HG02642 (cell line): Measurements from ENCODE around the gene METAP1D.
"Not testable (repeated sequence)": the region's sequence is repeated elsewhere in the genome, so short reads cannot be mapped to it uniquely, and the experiment has no call there.

Experiments used
- ATAC-seq: cut with Tn5 transposase; IDR thresholded peaks from one replicate; pipeline ENCODE4 v1.9.1; 2021; ENCODE audit warnings: mild to moderate bottlenecking; ENCODE audit not compliant: unreplicated experiment, poor library complexity

METAP1D gene

DNA sequence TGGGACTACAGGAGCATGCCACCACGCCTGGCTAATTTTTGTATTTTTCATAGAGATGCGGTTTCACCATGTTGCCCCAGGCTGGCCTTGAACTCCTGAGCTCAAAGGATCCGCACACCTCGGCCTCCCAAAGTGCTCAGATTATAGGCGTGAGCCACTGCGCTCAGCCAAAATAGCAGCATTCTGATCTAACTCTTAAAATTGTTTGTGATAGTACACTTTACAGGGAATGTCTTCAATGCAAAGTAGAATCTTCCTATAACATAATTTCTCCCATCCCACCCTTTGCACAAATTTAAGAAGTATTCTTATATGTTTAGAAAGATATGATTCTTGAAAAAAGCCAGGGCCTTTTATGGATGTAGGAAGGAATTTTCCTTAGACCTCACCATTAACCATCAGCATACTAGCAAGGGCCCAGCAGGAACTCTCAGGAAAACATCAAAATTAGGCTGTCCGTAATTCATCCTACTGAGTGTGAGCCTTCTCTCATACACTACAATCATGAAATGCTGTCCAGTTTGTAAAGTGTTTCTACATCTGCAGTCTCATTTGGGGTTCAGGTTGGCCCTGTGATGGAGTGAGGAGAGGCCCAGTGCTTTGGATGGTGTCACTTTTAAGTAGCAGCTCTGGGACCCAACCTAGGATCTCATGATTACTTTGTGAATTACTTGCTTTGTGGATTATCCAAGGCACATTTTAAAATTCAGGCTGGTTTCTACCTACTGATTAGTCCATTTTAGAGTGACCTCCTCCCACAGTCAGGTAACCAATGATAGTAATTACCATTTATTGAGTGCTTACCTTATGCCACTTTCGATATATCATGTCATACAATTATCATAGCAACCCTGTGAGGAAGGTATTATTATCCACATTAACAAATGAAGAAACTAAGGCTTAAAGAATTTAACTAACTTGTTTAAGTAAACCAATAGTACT lies 48.1 kb downstream of the METAP1D start:
- no peak for ATAC-seq

GRCh38 chr2:172048508-172049503 lies 49.1 kb downstream of the METAP1D start:
- no peak for ATAC-seq

DNA sequence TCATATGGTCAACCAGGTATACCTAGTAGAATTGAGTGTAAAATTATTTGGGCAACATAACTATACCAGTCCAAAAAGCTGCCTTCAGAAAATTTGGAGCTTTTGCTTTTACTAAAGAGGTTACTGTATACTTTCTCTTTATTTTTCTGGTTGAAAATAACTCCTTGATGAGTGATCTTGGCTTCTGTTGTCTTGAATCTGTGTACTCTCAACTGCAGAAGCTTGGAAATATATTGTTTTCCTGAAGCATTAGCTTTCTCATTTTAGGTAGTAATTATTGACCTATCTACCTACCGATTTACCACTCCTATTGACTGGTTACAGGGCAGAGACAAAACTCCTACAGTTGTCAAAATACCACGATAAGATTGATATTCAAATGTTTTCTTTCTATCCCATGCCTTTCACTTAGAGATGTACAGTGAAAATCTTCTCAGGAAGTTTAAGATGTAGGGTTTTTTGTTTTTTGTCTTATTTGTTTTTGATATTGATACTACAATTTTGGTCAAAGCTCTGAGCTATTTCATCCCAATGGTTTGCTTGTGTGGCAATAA lies 49.9 kb downstream of the METAP1D start:
- no peak for ATAC-seq

- ATAC-seq = no peak
These were observed 50.8 kb downstream of the METAP1D start for GRCh38 chr2:172050479-172051125.

DNA sequence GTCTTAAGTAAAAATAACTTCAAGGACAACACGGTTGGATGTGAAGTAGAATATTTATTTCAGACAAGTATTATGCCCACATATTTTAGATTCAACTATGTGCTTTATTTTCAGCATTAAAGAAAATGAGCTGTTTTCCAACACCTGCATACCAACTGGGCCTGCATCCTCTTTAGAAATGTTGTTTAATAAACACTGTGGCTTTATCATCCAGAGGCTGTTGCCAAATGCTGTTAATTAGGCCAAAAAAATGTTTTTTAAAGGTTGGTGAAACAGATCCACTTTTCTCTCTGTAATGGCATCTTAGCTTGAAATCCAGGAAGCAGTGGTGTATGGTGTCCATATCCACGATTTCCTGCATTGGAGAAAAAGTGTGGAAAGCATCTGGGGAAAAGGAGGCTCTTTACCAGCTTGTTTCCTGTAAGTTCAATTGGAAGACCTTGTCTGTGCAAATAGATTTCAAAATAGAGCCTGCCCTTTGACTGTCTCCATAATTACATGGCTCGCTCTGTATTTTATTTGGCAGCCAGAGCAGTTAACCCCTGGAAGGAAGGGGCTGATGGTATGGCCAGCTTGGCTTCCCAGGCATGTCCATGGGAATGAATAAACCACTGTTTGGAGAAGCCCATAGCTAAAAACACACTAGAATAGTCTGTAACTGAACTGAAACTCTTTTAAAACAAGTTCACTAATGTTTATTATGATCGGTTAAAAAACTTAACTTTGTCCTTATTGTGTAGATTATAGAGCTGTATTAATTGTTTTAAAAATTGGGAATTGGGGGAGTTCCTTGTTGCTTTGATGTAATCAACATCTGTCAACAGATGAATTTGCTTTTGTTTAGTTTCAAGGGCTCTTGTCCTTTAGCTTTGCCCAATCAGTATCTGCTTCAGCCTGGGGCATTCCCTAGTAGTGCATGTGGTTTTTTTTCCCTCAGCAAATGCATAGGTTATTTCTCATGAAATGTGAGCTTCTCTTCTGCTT lies 52.5 kb downstream of the METAP1D start:
- no peak for ATAC-seq

GRCh38 chr2:172053486-172053885 lies 53.7 kb downstream of the METAP1D start:
- ATAC-seq = no peak

GRCh38 chr2:172056293-172056692 lies 56.5 kb downstream of the METAP1D start:
- no peak for ATAC-seq

GRCh38 chr2:172058660-172059059 lies 58.9 kb downstream of the METAP1D start:
- no peak for ATAC-seq

DNA sequence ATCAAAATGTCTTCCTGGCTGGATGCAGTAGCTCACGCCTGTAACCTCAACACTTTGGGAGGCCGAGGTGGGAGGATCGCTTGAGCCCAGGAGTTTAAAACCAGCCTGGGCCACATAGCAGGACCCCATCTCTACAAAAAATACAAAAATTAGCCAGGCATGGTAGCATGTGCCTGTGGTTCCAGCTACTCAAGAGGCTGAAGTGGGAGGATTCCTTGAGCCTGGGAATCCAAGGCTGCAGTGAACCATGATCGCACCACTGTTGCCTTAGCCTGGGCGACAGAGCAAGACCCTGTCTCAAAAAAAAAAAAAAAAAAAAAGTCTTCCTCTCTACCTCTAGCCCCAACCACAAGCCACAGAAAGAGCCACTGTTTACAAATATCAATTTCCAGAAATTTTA lies 60.4 kb downstream of the METAP1D start:
- not testable (repeated sequence) for ATAC-seq

GRCh38 chr2:172062402-172063004 lies 62.8 kb downstream of the METAP1D start:
- ATAC-seq = no peak

DNA sequence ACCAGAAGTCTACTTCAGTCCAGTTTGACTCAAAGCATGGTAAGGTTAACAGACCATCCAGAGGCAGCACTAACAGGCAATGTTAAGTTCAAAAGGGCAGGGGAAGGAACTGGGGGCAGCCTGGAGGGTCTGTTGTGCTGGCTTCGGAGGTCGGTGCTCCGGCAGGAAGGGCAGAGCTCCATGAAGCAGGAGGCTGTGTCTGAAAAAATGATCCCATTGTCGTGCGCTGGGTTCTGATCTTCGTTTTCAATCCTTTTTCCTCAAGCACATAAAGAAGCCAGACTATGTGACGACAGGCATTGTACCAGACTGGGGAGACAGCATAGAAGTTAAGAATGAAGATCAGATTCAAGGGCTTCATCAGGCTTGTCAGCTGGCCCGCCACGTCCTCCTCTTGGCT lies 63.7 kb downstream of the METAP1D start:
- no peak for ATAC-seq

DNA sequence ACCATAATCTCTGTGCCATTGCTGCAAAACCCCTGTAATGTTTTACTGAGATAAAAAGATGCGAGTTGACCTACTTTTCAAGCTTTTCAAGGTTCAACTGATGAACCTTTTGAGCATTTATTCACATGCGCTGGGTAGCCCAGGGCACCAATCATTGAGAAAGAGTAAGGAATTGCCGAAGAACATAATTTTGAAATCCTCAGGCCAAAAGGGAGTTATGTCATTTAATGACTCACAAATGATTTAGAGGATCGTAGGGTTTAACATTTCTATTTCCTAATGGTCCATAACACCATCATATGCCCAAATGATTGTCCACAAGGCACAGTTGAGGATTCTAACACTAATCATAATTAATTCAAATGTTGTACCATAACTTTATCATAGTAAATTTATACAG lies 65.4 kb downstream of the METAP1D start:
- no peak for ATAC-seq

DNA sequence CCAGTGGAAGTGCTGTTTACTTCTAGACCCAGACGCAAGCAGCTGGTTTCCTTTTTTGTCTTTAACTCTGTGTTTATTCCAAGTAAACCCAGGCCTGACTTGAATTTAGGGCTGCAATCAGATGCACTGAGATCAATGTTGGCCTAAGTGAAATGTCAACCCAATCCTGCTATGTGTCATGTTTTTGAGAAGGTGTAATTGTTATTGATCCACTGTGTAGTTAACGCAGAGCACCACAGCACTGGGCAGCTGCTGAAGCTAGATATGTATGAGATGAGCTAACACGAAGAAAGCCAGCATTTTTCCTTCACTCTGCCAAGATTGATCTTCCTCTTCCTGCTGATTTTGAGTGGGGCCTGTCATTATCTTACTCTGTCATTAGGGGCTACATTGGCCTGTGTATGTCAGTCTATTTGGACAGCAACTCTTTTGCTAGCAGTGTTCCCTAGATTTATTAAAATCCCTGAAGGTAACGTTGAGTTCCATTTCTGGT lies 66.7 kb downstream of the METAP1D start:
- ATAC-seq = no peak

DNA sequence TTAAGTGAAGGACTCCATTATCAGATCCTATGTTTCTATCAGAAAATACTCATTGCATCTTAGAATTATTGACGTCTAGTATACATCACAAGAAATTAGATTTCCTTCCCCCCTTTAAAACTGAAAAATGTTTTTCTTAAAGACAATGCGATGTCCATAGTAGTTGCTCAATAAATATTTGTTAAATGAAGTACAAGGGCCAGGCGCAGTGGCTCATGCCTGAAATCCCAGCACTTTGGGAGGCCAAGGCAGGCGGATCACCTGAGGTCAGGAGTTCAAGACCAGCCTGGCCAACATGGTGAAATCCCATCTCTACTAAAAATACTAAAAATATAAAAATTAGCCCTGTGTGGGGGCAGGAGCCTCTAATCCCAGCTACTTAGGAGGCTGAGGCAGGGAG lies 68.2 kb downstream of the METAP1D start:
- not testable (repeated sequence) for ATAC-seq

GRCh38 chr2:172070936-172071335 lies 71.2 kb downstream of the METAP1D start:
- ATAC-seq = no peak

DNA sequence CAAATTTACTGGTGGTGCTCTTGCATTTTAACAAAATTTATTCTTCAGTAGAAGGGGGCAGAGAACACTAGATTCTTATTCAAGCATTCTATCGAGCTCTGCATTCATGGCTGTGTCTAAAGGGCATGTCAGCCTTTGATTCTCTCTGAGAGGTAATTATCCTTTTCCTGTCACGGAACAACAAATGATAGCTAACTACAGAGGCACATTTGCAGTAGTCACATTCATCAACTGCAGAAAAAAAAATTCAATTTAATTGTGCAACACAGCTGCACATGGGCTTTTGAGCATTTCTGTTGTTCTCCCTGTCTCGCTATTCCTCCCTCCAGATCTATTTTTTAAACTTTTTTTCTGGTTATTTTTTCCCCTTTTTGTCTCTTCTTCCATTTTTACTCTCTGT lies 72.5 kb downstream of the METAP1D start:
- no peak for ATAC-seq

DNA sequence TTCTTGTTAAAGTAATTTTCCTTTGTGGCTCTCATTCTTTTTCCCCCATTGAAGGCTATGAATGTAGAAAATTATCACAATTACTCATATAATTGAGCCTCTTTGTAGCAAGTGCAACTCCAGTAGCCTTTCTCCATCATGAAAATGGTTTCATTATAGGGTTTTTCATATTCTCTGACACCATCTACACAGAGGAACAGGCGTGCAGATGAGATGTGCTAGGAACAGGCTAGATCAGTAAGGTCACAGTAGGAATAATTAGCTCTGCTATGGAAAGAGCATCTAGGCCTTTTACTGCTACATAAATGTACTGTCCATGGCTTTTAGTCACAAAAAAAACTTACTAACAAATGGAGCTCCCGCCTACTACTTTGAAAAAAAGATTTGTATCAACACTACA lies 73.0 kb downstream of the METAP1D start:
- no peak for ATAC-seq

DNA sequence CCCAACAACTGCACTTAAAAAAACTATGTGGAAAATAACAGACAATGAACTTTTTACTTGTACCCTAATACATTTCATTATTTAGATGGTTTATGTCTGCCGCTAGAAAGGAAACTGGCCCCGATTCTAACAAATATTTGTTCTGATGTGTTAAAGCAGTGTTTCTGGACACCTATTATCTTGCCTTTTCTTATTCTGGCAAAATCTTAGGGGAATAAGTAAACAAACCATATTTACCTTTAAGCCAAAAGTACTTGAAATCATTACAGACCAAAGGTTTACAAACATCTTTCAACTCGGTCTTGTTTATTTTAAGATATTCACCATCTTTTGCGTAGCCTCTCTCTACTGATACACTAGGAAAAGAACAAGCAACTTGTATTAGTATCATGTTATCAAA lies 73.8 kb downstream of the METAP1D start:
- no peak for ATAC-seq
